ENCODE data around the gene DNLZ.
"Not testable (repeated sequence)": the region's sequence is repeated elsewhere in the genome, so short reads cannot be mapped to it uniquely, and the experiment has no call there.

The DNLZ gene

DNA sequence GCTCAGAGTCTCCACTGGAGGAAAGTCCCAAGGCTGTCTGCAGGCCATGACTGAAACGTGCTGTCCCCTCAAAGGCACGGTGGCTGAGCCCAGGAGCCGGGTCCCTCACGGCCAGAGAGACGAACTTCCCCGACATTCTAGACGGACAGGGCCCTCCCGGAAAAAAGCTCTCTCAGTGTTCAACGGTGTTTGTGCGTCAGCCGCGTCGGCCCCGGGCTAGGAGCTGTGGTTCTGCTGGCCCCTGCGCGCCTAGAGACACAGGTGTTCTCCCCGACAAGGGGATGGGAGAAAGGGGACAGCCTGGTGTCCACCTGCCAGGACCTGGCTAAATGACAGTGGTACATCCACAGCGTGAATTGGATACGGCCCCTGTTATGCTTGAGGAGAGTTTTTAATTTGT is 42.0 kb downstream of the DNLZ start:
- no peak for DNase-seq (ENCODE audit: low read depth)
- TF ChIP-seq, protein P1, sequence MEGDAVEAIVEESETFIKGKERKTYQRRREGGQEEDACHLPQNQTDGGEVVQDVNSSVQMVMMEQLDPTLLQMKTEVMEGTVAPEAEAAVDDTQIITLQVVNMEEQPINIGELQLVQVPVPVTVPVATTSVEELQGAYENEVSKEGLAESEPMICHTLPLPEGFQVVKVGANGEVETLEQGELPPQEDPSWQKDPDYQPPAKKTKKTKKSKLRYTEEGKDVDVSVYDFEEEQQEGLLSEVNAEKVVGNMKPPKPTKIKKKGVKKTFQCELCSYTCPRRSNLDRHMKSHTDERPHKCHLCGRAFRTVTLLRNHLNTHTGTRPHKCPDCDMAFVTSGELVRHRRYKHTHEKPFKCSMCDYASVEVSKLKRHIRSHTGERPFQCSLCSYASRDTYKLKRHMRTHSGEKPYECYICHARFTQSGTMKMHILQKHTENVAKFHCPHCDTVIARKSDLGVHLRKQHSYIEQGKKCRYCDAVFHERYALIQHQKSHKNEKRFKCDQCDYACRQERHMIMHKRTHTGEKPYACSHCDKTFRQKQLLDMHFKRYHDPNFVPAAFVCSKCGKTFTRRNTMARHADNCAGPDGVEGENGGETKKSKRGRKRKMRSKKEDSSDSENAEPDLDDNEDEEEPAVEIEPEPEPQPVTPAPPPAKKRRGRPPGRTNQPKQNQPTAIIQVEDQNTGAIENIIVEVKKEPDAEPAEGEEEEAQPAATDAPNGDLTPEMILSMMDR (IDR thresholded peaks at IDR 0.05; ENCODE audit: low read depth, low read length, missing control alignments): no peak
- no peak overlapping the region for H3K4me3 ChIP-seq (ENCODE audit: low read depth, low read length)

DNA sequence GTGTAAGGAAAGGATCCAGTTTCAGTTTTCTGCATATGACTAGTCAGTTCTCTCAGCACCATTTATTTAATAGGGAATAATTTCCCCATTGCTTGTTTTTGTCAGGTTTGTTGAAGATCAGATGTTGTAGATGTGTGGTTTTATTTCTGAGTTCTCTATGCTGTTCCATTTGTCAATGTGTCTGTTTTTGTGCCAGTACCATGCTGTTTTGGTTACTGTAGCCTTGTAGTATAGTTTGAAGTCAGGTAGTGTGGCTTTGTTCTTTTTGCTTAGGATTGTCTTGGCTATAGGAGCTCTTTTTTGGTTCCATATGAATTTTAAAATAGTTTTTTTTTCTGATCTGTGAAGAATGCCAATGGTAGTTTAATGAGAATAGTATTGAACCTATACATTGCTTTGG is 42.6 kb downstream of the DNLZ start:
- H3K4me3 ChIP-seq (ENCODE audit: low read depth, low read length); DNase-seq (ENCODE audit: low read depth): not testable (repeated sequence)

DNA sequence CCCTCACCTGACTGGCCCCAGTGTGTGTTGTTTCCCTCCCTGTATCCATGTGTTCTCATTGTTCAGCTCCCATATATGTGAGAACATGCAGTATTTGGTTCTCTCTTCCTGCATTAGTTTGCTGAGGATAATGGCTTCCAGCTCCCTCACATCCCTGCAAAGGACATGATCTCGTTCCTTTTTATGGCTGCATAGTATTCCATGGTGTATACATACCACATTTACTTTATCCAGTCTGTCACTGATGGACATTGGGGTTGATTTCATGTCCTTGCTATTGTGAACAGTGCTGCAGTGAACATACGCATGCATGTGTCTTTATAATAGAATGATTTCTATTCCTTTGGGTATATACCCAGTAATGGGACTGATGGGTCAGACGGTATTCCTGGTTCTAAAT is 43.6 kb downstream of the DNLZ start:
- not testable (repeated sequence) for DNase-seq (ENCODE audit: low read depth); H3K4me3 ChIP-seq (ENCODE audit: low read depth, low read length)

DNA sequence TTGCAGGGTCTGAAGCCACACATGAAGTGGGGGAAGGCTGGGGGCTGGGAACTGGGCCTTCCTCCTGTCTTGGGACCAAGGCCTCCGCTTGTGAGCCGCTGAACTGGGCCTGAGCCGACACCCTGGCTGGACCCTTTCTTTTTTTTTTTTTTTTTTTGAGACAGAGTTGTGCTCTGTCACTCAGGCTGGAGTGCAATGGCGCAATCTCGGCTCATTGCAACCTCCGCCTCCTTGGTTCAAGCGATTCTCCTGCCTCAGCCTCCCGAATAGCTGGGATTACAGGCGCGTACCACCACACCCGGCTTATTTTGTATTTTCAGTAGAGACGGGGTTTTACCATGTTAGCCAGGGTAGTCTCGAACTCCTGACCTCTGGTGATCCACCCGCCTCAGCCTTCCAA is 44.3 kb downstream of the DNLZ start:
- H3K4me3 ChIP-seq (ENCODE audit: low read depth, low read length); DNase-seq (ENCODE audit: low read depth): not testable (repeated sequence)

DNA sequence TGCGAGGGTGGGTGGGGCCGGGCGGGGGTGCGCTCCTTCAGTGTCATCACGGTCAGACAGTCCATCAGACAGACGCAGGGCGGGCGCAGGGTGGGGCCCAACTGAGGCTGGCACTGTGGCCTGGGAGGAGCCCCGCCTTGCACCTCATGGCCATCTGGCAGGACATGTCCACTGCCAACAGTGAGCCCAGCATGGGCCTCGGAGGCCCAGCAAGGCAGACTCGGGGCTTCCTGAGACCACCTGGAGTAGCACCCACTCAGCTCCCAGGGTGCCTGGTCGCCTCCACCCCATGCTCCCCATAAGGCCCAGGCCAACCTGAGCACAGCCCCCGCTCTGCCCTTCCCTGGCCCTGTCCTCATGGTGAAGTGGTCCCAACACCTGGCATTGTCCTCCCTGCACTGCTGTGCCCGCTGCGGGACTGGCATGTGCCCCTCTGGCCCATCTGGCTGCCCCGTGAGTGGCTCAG is 44.7 kb downstream of the DNLZ start:
- no peak overlapping the region for H3K4me3 ChIP-seq (ENCODE audit: low read depth, low read length)
- DNase-seq (ENCODE audit: low read depth): no peak
- TF ChIP-seq, protein P1 (IDR thresholded peaks at IDR 0.05; ENCODE audit: low read depth, low read length, missing control alignments): no peak

DNA sequence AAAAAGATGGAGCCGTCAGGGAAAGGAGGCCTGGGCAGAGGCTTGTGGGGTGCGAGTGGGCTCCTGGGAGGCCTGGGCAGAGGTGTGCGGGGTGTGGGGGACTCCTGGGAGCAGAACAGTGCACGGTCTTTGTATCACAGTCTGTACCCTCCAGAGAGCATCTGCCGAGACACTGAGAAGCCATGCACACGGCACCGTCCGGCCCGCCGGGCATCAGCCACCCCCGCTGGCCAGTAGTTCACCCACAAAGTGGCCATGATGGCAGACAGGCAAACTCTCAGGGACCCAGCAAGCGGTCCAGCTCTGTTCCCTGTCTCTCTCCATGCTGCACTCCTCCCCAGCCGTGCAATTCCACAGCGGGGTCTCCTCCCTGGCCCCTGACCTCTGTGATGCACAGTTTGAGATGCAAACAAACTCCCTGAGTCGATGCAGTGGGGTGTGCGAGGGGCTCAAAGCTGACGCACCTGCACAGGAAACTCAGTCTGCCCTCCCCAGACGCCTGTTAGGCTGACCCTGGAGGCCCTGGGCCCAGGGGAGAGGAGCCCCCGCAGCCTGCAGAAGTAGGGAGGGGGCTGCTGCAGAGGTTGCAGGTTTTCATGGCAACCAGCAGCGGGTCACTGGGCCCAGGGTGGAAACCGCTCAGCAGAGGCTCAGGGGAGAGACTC is 45.3 kb downstream of the DNLZ start:
- no peak overlapping the region for H3K4me3 ChIP-seq (ENCODE audit: low read depth, low read length)
- no peak for DNase-seq (ENCODE audit: low read depth)
- TF ChIP-seq, protein P1 (IDR thresholded peaks at IDR 0.05; ENCODE audit: low read depth, low read length, missing control alignments): no peak

DNA sequence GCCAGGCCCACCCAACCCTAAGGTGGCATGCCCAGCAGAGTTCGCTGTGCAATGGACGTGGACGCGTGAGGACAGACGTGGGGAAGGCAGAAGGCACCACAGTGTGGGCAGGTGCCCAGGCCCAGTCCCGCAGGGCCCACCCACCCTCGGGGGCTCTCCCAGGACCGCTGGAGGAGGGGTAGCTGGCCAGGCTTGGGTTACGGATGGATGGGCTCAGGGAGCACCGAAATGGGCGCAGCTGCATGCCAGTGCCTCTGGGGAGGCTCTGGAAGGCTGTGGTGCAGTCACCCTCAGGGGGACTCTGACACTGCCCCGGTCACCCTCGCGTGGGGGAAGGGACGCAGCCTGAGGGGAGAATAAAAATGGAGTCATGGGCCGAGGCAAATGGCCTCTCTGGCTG is 45.8 kb downstream of the DNLZ start:
- H3K4me3 ChIP-seq (ENCODE audit: low read depth, low read length): no peak overlapping the region
- no peak for DNase-seq (ENCODE audit: low read depth)
- TF ChIP-seq, protein P1 (IDR thresholded peaks at IDR 0.05; ENCODE audit: low read depth, low read length, missing control alignments): no peak

DNA sequence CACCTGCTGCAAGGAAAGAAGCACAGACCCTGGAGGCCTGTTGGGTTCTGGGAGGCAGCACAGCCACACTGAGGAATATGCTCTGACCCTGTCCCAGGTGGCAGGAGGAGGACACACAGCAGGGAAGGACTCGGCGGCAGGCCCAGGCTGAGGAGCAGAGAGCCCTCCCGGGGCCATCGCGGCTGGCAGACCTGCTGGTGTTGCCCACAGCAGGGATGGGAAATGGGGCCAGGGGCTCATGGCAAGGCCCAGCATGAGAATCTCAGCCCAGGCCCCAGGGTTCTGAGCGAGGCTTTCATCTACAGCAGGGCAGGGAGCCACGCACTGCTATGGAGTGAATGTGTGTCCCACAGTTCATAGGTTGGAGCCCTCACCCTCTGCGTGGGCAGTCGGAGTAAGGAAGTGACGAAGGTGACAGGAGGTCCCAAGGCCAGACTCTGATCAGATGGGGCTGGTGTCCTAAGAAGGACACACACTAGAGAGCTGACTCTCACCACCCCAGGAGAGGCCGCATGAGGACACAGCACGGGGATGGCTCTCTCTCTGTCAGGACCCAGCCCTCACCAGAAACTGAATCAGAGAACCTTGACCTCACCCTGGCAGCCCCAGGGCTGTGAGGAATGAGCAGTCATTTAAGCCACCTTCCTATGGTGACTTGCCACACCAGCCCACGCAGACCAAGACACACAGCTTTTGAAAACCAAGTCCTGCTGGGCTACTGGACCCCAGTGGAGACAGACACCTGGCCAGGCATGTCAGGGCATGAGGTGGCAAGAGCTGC is 46.5 kb downstream of the DNLZ start:
- TF ChIP-seq, protein P1 (IDR thresholded peaks at IDR 0.05; ENCODE audit: low read depth, low read length, missing control alignments): no peak
- DNase-seq (ENCODE audit: low read depth): no peak
- H3K4me3 ChIP-seq (ENCODE audit: low read depth, low read length): no peak overlapping the region

Data from GM12864 (cell line).